ENCODE measurements around the gene RBMS1. TPM values are rescaled to one million over a fixed set of nuclear protein-coding genes. Genes with fewer than 3 reads are reported as not detected.
"Not testable (repeated sequence)": the region's sequence is repeated elsewhere in the genome, so short reads cannot be mapped to it uniquely, and the experiment has no call there.

The RBMS1 gene
- total RNA-seq, 1 experiment from 2014 or later, result 65.4 TPM

- CTCF ChIA-PET, result interaction anchor here (1.6 to 1.7 kb wide), 2 partner anchors 99 to 547 kb away, joined by 5 to 6 read pairs; no protein-coding TSS in a partner anchor
Measured at GRCh38 chr2:160423126-160423525, 70.5 kb downstream of the RBMS1 start.

GRCh38 chr2:160421646-160422501 is 71.7 kb downstream of the RBMS1 start:
- POLR2A ChIA-PET; H3K36me3 Mint-ChIP-seq (ENCODE audit: insufficient read depth, unreplicated experiment); H3K27me3 Mint-ChIP-seq (ENCODE audit: insufficient read depth, unreplicated experiment); H3K4me3 Mint-ChIP-seq (ENCODE audit: unreplicated experiment); BruUV-seq (replicated peaks); DNase-seq (ENCODE audit: unreplicated experiment); H3K27ac Mint-ChIP-seq (ENCODE audit: low read depth, unreplicated experiment); intact Hi-C loops (cut with micrococcal nuclease); H3K9me3 Mint-ChIP-seq (ENCODE audit: unreplicated experiment): not testable (repeated sequence)
- CTCF ChIA-PET, result interaction anchor here (1.6 to 1.7 kb wide), 2 partner anchors 98 to 548 kb away, joined by 5 to 6 read pairs; no protein-coding TSS in a partner anchor
- peaks cover 20% of the 10 kb centered on the region for H3K4me1 Mint-ChIP-seq (ENCODE audit: insufficient read depth, unreplicated experiment)

More at GRCh38 chr2:160423126-160423525, 70.5 kb downstream of the RBMS1 start:
- H3K27ac Mint-ChIP-seq (ENCODE audit: low read depth, unreplicated experiment), result no peak overlapping the region
- no peak overlapping the region for H3K4me3 Mint-ChIP-seq (ENCODE audit: unreplicated experiment)
- H3K9me3 Mint-ChIP-seq (ENCODE audit: unreplicated experiment), result no peaks in the 10 kb centered on the region
- DNase-seq (ENCODE audit: unreplicated experiment), result no peak
- intact Hi-C loops (cut with micrococcal nuclease), result no loop called here
- no TSS peak for BruUV-seq (replicated peaks)
- POLR2A ChIA-PET, result no interaction called here
- H3K36me3 Mint-ChIP-seq (ENCODE audit: insufficient read depth, unreplicated experiment), result no peaks in the 10 kb centered on the region
- no peak for TF ChIP-seq CTCF (IDR thresholded peaks at IDR 0.05; ENCODE audit: unreplicated experiment)
- no peaks in the 10 kb centered on the region for H3K27me3 Mint-ChIP-seq (ENCODE audit: insufficient read depth, unreplicated experiment)
- peaks cover 18% of the 10 kb centered on the region for H3K4me1 Mint-ChIP-seq (ENCODE audit: insufficient read depth, unreplicated experiment)

DNA sequence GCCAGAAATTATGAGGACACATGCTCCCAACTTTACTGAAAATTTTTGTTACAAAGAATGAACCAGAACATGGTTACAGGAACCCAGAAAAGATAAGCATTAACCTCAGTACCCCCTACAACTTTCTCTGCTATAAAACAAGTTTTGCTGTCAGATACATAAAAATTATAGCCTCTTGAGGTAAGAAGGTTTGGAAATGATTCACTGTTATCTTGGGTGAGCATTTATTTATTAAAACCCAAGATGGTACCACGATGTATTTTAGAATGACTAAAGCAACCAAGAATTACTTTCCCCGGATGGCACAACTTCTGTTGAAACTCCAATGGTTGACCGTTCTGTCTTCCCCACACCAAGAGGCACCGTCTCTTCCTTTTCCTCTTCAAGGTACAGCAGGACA is 72.9 kb downstream of the RBMS1 start:
- no peak for DNase-seq (ENCODE audit: unreplicated experiment)
- no peaks in the 10 kb centered on the region for H3K9me3 Mint-ChIP-seq (ENCODE audit: unreplicated experiment)
- no peak overlapping the region for H3K4me3 Mint-ChIP-seq (ENCODE audit: unreplicated experiment)
- peaks cover 27% of the 10 kb centered on the region for H3K4me1 Mint-ChIP-seq (ENCODE audit: insufficient read depth, unreplicated experiment)
- CTCF ChIA-PET, result interaction anchor here (0.7 to 1.3 kb wide), 3 partner anchors 68 to 97 kb away, joined by 3 to 4 read pairs (median 3); no protein-coding TSS in a partner anchor
- H3K27ac Mint-ChIP-seq (ENCODE audit: low read depth, unreplicated experiment), result no peak overlapping the region
- TF ChIP-seq CTCF (IDR thresholded peaks at IDR 0.05; ENCODE audit: unreplicated experiment), result no peak
- intact Hi-C loops (cut with micrococcal nuclease), result no loop called here
- BruUV-seq (replicated peaks), result no TSS peak
- no peaks in the 10 kb centered on the region for H3K36me3 Mint-ChIP-seq (ENCODE audit: insufficient read depth, unreplicated experiment)
- POLR2A ChIA-PET, result no interaction called here
- H3K27me3 Mint-ChIP-seq (ENCODE audit: insufficient read depth, unreplicated experiment), result no peaks in the 10 kb centered on the region

DNA sequence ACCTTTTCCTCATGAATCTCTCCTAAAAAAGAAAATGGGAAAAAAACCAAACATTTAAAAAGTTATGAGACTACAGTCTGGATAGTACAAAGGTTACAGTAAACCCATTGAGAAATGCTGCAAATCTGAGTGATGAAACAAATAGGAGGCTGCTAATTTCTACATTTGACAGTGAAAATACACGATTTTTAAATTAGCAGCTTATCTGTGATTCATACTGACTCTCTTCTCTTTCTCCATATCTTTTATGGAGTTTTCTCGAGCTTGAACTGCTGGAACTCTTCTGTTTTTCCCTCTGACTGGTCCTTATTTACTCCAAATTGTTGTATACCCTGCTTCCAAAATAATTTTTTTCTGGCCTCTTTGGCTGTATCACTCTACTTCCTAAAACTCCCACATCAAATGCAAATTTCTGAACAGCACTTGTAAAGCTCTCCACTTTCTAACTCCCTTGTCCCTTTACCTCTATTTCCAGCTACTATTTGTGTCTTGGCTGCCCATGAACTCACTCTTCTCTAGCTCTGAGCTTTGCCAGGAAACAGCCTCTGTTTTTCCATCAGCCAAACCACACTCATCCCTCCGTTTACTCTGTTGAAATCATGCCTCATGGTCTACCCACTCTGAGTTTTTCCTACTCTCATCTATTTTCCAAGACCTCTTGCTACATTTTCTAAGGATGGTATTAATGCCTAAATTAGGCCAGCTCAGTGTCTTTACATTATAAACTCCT is 73.7 kb downstream of the RBMS1 start:
- DNase-seq (ENCODE audit: unreplicated experiment), result no peak
- no TSS peak for BruUV-seq (replicated peaks)
- no peak overlapping the region for H3K27ac Mint-ChIP-seq (ENCODE audit: low read depth, unreplicated experiment)
- H3K36me3 Mint-ChIP-seq (ENCODE audit: insufficient read depth, unreplicated experiment), result no peaks in the 10 kb centered on the region
- H3K9me3 Mint-ChIP-seq (ENCODE audit: unreplicated experiment), result no peaks in the 10 kb centered on the region
- CTCF ChIA-PET, result interaction anchor here (0.6 to 1.3 kb wide), 6 partner anchors 62 to 574 kb away, joined by 3 to 4 read pairs (median 3); no protein-coding TSS in a partner anchor
- H3K4me1 Mint-ChIP-seq (ENCODE audit: insufficient read depth, unreplicated experiment), result peaks cover 33% of the 10 kb centered on the region
- H3K4me3 Mint-ChIP-seq (ENCODE audit: unreplicated experiment), result no peak overlapping the region
- no peaks in the 10 kb centered on the region for H3K27me3 Mint-ChIP-seq (ENCODE audit: insufficient read depth, unreplicated experiment)
- TF ChIP-seq CTCF (IDR thresholded peaks at IDR 0.05; ENCODE audit: unreplicated experiment), result no peak
- POLR2A ChIA-PET, result interaction anchor here (0.5 to 2.0 kb wide), 4 partner anchors 8 to 124 kb away, joined by 3 to 8 read pairs (median 3); no protein-coding TSS in a partner anchor
- intact Hi-C loops (cut with micrococcal nuclease), result no loop called here
